Small intestine (tissue), 7 donors: ENCODE data around the gene CAMK1D. TPM values are rescaled to one million over a fixed set of nuclear protein-coding genes. Genes with fewer than 3 reads are reported as not detected.

ENCODE experiments used
- DNase-seq, 2 donors: peaks; one replicate each; pipeline versions ENCODE4 v3.0.0 to v3.0.0-alpha.2; 2013
- FAIRE-seq: peaks from 2 replicates; lab custom pipeline; 2012; peaks lifted over from hg19 to GRCh38; lab: Jason Lieb, UNC
- H3K27ac ChIP-seq, 3 donors: one replicate each; pipeline ENCODE4 v1.5.1; 2013; ENCODE audit warnings: low read length in 2 of 3, mild to moderate bottlenecking in 2 of 3, control low read depth in 1 of 3, inconsistent platforms in 1 of 3, low read depth in 1 of 3, moderate library complexity in 1 of 3
- H3K27me3 ChIP-seq, 3 donors: one replicate each; pipeline ENCODE4 v1.6.1; 2013; ENCODE audit warnings: low read length in 3 of 3, inconsistent platforms in 1 of 3; ENCODE audit not compliant: control insufficient read depth in 3 of 3, insufficient read depth in 3 of 3
- H3K36me3 ChIP-seq, 3 donors: one replicate each; pipeline ENCODE4 v1.6.1; 2013; ENCODE audit warnings: low read length in 3 of 3, inconsistent platforms in 1 of 3, low read depth in 1 of 3, mild to moderate bottlenecking in 1 of 3, moderate library complexity in 1 of 3; ENCODE audit not compliant: control insufficient read depth in 3 of 3, insufficient read depth in 2 of 3
- H3K4me1 ChIP-seq, 3 donors: one replicate each; pipeline ENCODE4 v1.6.1; 2013; ENCODE audit warnings: low read length in 2 of 3, inconsistent platforms in 1 of 3, low read depth in 1 of 3, mild to moderate bottlenecking in 1 of 3, moderate library complexity in 1 of 3; ENCODE audit not compliant: control insufficient read depth in 3 of 3, insufficient read depth in 2 of 3
- H3K4me3 ChIP-seq, 3 donors: one replicate each; pipeline ENCODE4 v1.5.1; 2013; ENCODE audit warnings: low read length in 3 of 3, control low read depth in 1 of 3, inconsistent platforms in 1 of 3, low read depth in 1 of 3, mild to moderate bottlenecking in 1 of 3, moderate library complexity in 1 of 3
- H3K9me3 ChIP-seq, 2 donors: one replicate each; pipeline ENCODE4 v1.6.1; 2013; ENCODE audit warnings: low read depth in 1 of 2, low read length in 1 of 2; ENCODE audit not compliant: control insufficient read depth in 2 of 2, insufficient read depth in 1 of 2
- WGBS, 3 donors: extraction: QIAGEN DNeasy Blood & Tissue Kit; methylation state at CpG; one replicate each; pipeline ENCODE4 v1.1.7; 2013; 5-methylcytosine and 5-hydroxymethylcytosine counted together
- polyA plus RNA-seq, 4 donors: library from polyadenylated mRNA; stranded (reverse) in 3 of 4; unstranded in 1 of 4; fragments of 200-250 nt in 3 of 4; fragments of 120-200 nt in 1 of 4; gene quantifications; one replicate each; pipeline versions ENCODE4 v1.2.1 to v1.2.3, GENCODE V29; 2013
- donor health status: healthy with polysubstance abuse.
- donor health status: control.
- donor health status: control.
- donor health status: Bipolar disorder and iron deficiency.
- donor health status: healthy.

Gene CAMK1D
- polyA plus RNA-seq, 4 donors, result 0.45 to 9.7 (median 3.8) TPM

DNA sequence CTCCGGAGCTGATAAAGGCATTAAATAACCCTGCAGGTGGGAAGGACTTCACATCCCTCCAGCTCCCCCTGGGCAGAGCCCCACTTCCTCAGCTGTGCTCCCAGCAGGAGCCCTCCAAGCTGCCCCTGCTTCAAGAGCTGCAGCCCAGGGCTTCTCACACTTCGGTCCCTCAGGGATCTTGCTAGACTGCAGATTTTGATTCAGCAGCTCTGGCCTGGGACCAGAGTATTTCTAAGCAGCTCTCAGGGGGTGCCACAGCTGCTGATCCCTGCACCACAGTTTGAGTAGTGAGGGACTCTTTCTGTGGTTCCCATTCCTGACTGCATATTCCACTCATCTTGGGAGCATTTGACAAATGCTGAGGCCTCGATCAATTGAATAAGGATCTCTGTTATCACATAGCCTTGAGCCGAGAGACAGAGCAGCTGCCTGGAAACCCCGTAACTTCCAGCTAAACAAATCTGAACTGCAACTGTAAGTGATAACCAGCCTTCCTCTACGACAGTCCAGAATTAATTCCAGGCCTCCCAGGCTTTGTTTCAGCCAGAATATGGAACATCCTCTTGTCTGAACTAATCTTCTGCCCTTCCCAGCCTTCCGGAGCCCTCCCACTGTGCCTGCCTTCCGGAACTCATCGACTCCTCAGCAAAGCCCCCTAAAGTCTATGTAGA is 490.7 kb downstream of the CAMK1D start:
- Histone ChIP-seq H3K36me3 (no peaks in the 10 kb centered on the region), H3K4me3 (no peak overlapping the region), H3K27me3 (no peaks in the 10 kb centered on the region), H3K9me3 (no peaks in the 10 kb centered on the region), H3K27ac (peak overlapping the region; percentile 1 to 40 (median 24)), H3K4me1 (peaks cover 0 to 3% (median 2%) of the 10 kb centered on the region in 3 donors)
- 45 to 55% (median 49%) methylated on average over 9 of the region's 9 CpGs for WGBS, 3 donors
- DNase-seq (no peak), FAIRE-seq (no peak)

DNA sequence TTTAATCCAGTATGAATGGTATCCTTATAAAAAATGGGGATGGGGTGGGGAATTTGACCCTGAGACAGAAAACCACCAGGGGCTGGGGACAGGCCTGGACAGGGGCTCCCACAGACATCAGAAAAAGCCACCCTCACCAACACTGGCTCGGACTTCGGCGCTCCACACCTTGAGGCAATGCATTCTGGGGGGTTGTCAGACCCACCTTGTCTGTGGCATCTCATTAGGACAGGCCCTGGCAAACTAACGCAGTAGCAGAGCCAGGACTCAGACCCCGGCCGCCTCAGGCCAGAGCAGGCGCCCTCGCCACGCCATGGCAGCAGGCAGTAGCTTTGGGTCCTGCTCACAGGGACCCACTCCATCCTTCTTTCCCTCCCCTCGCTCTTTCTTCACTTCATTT is 492.1 kb downstream of the CAMK1D start:
- FAIRE-seq (no peak), DNase-seq (no peak)
- H3K27ac ChIP-seq, result peak overlapping the region in 1 of 3 donors; percentile 33
- no peak overlapping the region for H3K4me3 ChIP-seq
- H3K27me3 ChIP-seq, result no peaks in the 10 kb centered on the region
- no peaks in the 10 kb centered on the region for H3K9me3 ChIP-seq
- 86 to 96% (median 93%) methylated on average over 10 of the region's 10 CpGs for WGBS, 3 donors
- peaks cover 0 to 3% (median 2%) of the 10 kb centered on the region in 3 donors for H3K4me1 ChIP-seq
- no peaks in the 10 kb centered on the region for H3K36me3 ChIP-seq

DNA sequence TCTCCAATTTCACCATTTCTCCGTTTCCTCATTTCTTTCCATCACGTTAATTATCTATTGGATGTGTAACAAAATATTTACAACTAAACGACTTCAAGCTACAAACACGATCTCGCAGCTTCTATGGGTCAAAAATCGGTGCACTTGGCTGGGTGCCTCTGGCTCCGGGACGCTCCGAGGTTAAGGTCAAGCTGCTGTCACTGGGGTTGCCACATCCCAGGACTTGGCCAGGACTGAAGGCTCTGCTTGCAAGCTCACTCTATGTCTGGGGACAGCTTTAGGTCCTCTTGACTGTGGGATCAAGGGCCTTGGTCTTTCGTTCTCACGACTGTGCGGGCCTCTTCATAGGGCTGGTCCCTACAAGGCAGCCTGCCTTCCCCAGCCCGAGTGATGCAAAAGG is 492.5 kb downstream of the CAMK1D start:
- Histone ChIP-seq H3K36me3 (no peaks in the 10 kb centered on the region), H3K27ac (no peak overlapping the region), H3K4me1 (peaks cover 0 to 3% (median 2%) of the 10 kb centered on the region in 3 donors), H3K27me3 (no peaks in the 10 kb centered on the region), H3K4me3 (no peak overlapping the region), H3K9me3 (no peaks in the 10 kb centered on the region)
- no peak for FAIRE-seq
- no peak for DNase-seq
- 70 to 73% (median 72%) methylated on average over 13 of the region's 13 CpGs for WGBS, 3 donors

DNA sequence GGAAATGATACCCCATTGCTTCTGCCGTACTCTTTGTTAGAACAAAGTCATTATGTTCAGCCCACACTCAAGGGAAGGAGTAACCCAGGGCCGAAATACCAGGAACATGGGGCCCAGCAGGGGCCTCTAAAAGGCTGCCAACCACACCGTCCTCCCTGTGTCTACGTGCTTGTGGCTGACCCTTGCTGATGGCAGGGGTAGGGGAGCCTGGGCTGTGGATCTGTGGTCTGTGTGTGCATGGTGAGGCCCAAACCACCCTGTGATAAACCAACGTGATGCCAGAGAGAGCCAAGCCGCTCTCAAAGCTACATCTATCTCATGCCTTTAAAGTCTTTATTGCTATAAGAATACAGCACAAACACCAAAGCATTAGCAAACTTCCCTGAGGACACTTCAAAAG is 493.0 kb downstream of the CAMK1D start:
- DNase-seq (no peak), FAIRE-seq (no peak)
- H3K27me3 ChIP-seq, result no peaks in the 10 kb centered on the region
- H3K9me3 ChIP-seq, result no peaks in the 10 kb centered on the region
- no peak overlapping the region for H3K4me3 ChIP-seq
- WGBS, 3 donors, result 80 to 84% (median 83%) methylated on average over 6 of the region's 6 CpGs
- H3K36me3 ChIP-seq, result no peaks in the 10 kb centered on the region
- H3K4me1 ChIP-seq, result peaks cover 0 to 3% (median 2%) of the 10 kb centered on the region in 3 donors
- H3K27ac ChIP-seq, result peak overlapping the region in 1 of 3 donors; percentile 17

DNA sequence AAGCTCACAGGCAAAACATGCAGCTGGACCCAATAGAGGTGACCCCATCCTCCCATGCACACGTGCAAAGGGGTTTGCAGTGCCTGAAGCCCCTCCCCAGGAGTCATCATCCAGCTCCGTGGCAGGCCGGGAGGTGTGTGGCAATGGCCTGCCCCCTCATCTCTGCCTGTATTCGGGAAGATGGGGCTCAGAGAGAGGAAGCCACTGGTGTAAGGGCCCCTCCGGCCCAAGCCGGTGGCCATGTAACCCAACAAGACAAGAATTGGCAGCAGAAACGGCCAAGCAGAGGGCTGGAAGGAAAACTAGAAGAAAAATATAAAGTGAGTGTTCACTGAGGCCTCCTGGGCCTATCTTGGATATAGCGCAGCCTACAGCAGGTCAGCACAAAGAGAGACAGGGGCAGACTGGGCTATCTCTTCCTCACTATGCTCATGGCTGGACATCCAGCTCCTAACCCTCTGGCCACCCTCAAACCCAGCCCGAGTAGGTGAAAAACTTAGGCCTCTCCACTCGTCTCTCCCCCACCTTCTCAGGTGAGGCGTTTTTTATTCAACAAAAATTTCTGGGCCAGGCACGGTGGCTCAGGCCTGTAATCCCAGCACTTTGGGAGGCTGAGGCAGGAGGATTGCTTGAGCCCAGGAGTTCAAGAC is 494.1 kb downstream of the CAMK1D start:
- DNase-seq, result no peak
- FAIRE-seq, result no peak
- H3K27ac ChIP-seq, result no peak overlapping the region
- no peaks in the 10 kb centered on the region for H3K27me3 ChIP-seq
- peaks cover 0 to 3% (median 2%) of the 10 kb centered on the region in 3 donors for H3K4me1 ChIP-seq
- no peaks in the 10 kb centered on the region for H3K9me3 ChIP-seq
- WGBS, 3 donors, result 84 to 89% (median 85%) methylated on average over 11 to 12 of the region's 12 CpGs
- no peak overlapping the region for H3K4me3 ChIP-seq
- no peaks in the 10 kb centered on the region for H3K36me3 ChIP-seq

DNA sequence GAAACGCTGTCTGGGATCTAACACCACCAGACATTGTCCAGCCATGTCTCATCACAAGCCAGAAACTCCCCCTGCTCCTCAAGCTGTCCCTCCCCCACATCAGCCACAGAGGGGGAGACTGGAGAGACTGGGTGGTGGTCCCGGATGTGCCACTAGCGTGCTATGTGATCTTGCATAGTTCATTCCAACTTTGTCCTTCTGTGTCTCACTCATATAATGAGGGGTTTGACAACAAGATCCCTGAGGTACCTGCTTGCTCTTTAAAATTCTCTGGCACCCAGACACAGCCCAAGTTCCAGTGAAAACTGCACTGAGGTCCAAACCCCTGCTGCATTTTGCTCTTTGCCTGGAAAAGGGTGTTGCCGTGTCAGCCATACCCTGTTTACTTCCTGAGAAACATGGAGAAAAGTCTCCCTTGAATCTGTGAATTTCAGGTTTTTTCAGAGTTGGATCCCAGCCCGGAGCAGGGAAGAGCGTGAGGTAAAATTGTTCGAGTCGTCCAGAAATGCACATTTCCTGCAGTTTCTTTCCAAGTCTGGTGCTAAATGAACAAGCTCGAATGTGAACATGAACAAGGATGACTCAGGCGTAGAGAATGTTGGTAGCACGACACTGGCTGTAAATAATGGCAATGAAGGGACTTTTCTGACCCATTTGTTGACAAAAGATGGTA is 495.6 kb downstream of the CAMK1D start:
- DNase-seq, result peak; percentile 8 to 57
- WGBS, 3 donors, result 35 to 45% (median 37%) methylated on average over 11 of the region's 11 CpGs

DNA sequence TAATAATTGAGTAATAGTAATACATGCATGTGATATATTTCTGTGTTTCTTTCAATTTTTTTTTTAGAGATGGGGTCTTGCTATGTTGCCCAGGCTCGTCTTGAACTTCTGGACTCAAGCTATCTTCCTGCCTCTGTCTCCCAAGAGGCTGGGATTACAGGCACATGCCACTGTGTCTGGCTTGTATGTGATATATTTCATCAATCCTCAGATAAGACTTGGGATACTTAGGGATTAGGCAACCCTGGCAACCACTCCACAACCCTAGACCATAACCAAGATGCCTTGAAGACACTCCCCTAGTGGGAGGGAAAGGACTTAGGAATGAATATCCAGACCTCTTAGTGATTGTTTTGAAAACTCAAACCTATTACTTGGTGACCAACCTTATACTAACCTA is 497.4 kb downstream of the CAMK1D start:
- 30 to 73% (median 52%) methylated on average over 1 of the region's 1 CpG for WGBS, 3 donors
- H3K27me3 ChIP-seq, result no peaks in the 10 kb centered on the region
- H3K9me3 ChIP-seq, result no peaks in the 10 kb centered on the region
- H3K4me3 ChIP-seq, result no peak overlapping the region
- FAIRE-seq (no peak), DNase-seq (no peak)
- no peaks in the 10 kb centered on the region for H3K4me1 ChIP-seq
- no peaks in the 10 kb centered on the region for H3K36me3 ChIP-seq
- H3K27ac ChIP-seq, result no peak overlapping the region

More for the DNA sequence above, 495.6 kb downstream of the CAMK1D start:
- Histone ChIP-seq H3K4me1 (peaks cover 0 to 3% (median 0%) of the 10 kb centered on the region in 3 donors), H3K36me3 (no peaks in the 10 kb centered on the region), H3K27me3 (no peaks in the 10 kb centered on the region), H3K4me3 (no peak overlapping the region), H3K27ac (peak overlapping the region in 2 of 3 donors; percentile 18 to 64), H3K9me3 (no peaks in the 10 kb centered on the region)
- no peak for FAIRE-seq

DNA sequence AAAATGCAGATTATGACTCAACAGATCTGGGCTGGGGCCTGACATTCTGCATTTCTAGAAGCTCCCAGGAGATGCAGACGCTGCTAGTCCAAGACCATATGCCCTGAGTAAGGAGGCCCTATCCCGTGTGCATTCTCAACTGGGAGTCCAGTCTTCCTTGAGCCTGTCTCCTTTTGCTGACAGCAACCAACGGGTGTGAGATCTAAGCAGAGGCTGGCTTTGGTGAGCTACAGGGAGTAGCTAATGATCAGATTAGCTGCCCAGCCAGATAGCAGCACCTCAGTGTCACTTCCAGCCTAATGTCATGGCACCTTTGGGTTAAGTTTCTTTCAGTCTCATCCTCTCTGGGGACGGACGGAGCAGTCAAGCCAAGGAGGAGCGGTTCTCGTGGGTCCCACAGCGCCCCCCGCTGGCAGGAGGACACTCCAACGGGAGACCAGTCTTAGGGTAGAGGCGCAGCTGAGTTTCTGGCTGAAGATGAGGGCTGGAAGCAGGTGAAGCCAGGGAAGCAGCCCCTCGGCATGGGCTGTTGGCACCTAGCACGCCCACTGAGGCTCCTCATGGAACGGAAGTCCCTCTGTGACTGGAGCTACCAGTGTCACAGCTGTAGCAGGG is 498.1 kb downstream of the CAMK1D start:
- DNase-seq (no peak), FAIRE-seq (no peak)
- 58 to 75% (median 63%) methylated on average over 14 of the region's 14 CpGs for WGBS, 3 donors

More for the DNA sequence above, 498.1 kb downstream of the CAMK1D start:
- H3K36me3 ChIP-seq, result no peaks in the 10 kb centered on the region
- H3K27me3 ChIP-seq, result no peaks in the 10 kb centered on the region
- H3K27ac ChIP-seq, result no peak overlapping the region
- H3K4me1 ChIP-seq, result no peaks in the 10 kb centered on the region
- no peak overlapping the region for H3K4me3 ChIP-seq
- H3K9me3 ChIP-seq, result no peaks in the 10 kb centered on the region
